ENCODE measurements around the gene OSCP1. TPM values are rescaled to one million over a fixed set of nuclear protein-coding genes. Genes with fewer than 3 reads are reported as not detected.

The OSCP1 gene
- total and polyA plus RNA-seq, 2 experiments from 2014 or later: 2.2 to 2.6 TPM

DNA sequence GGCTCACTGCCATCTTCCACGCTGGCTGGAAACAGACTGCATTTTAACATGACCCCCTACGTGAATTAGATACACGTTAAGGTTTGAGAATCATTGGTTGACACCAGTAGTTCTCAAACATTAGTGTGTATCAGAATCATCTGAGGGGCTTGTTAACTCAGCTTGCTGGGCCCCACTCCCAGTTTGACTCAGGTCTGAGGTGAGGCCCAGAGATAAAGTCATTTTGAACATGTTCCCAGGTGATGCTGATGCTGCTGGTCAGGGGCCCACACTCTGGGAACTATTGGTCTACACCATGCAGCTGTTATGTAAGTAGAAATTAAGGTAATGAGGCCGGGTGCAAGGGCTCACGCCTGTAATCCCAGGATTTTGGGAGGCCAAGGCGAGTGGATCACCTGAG lies 53.9 kb downstream of the OSCP1 start (continued):
- TF ChIP-seq ZNF462 (CRISPR knock-in tag; IDR thresholded peaks at IDR 0.05) (no peak), CTCF (conservative IDR thresholded peaks at IDR 0.05; ENCODE audit: low read depth in 2 of 2) (no peak), STAT1 (IDR thresholded peaks at IDR 0.05; ENCODE audit: unreplicated experiment) (no peak), CREB1 (CRISPR knock-in tag; IDR thresholded peaks at IDR 0.05; ENCODE audit: low read depth) (no peak), ZNF331 (CRISPR knock-in tag; IDR thresholded peaks at IDR 0.05; ENCODE audit: low read depth) (no peak), EZH2phosphoT487 (IDR thresholded peaks at IDR 0.05; ENCODE audit: unreplicated experiment) (no peak), EZH2 (IDR thresholded peaks at IDR 0.05; ENCODE audit: low read depth, unreplicated experiment) (no peak)

GRCh38 chr1:36393686-36394085 lies 56.6 kb downstream of the OSCP1 start:
- H3K36me3 Mint-ChIP-seq (ENCODE audit: low read depth): peaks cover 40% of the 10 kb centered on the region
- ATAC-seq: no peak
- H3K27ac Mint-ChIP-seq: no peak overlapping the region
- H3K79me2 ChIP-seq (replicated peaks; ENCODE audit: insufficient read depth): peaks cover 15% of the 10 kb centered on the region; the same call in 1 of the 2 replicates
- H3K4me3 ChIP-seq: no peak overlapping the region
- no peak for DNase-seq (ENCODE audit: low spot score)
- no peaks in the 10 kb centered on the region; the same call in 1 of the 2 replicates for H3F3A ChIP-seq (replicated peaks; ENCODE audit: low read depth)
- peaks cover 13% of the 10 kb centered on the region for H3K27me3 Mint-ChIP-seq (ENCODE audit: insufficient read depth, low read depth, poor library complexity)
- H3K36me3 ChIP-seq (ENCODE audit: insufficient read depth): no peaks in the 10 kb centered on the region; the same call in 1 of the 2 replicates
- TF ChIP-seq EZH2phosphoT487 (IDR thresholded peaks at IDR 0.05; ENCODE audit: unreplicated experiment) (no peak), ZNF462 (CRISPR knock-in tag; IDR thresholded peaks at IDR 0.05) (no peak), ZNF331 (CRISPR knock-in tag; IDR thresholded peaks at IDR 0.05; ENCODE audit: low read depth) (no peak), NANOG (IDR thresholded peaks at IDR 0.05; ENCODE audit: borderline replicate concordance) (no peak)
- no peaks in the 10 kb centered on the region for H3K27me3 ChIP-seq (ENCODE audit: insufficient read depth)
- no peaks in the 10 kb centered on the region for H3K9me2 ChIP-seq (ENCODE audit: insufficient read depth)
- no peak overlapping the region for H2AFZ ChIP-seq
- no peak overlapping the region for H3K4me2 ChIP-seq
- H3K27ac ChIP-seq (ENCODE audit: low read depth): no peak overlapping the region
- no peaks in the 10 kb centered on the region for H3K9me3 Mint-ChIP-seq
- H4K20me1 ChIP-seq (replicated peaks; ENCODE audit: insufficient read depth): no peaks in the 10 kb centered on the region
- H3K4me1 Mint-ChIP-seq: peaks cover 12% of the 10 kb centered on the region
- H3K4me1 ChIP-seq (ENCODE audit: insufficient read depth): peaks cover 8% of the 10 kb centered on the region
- H3K4me3 Mint-ChIP-seq: no peak overlapping the region
